ENCODE results near the gene KRTAP5-3.

- TF ChIP-seq CTCF (IDR thresholded peaks at IDR 0.05), result no peak
- no peak for TF ChIP-seq ZFX (IDR thresholded peaks at IDR 0.05; ENCODE audit: borderline replicate concordance)
Observed at GRCh38 chr11:1559111-1559951, 48.9 kb downstream of the KRTAP5-3 start.
